GM21526 (cell line): ENCODE results near the gene SPATA20.

ENCODE experiments used
- ATAC-seq: cut with Tn5 transposase; IDR thresholded peaks from one replicate; pipeline ENCODE4 v1.9.1; 2021; ENCODE audit warnings: moderate library complexity; ENCODE audit not compliant: unreplicated experiment, low FRiP score

The SPATA20 gene

GRCh38 chr17:50519141-50519834, 27.7 kb upstream of the SPATA20 start:
- ATAC-seq, result no peak

GRCh38 chr17:50520483-50520882, 26.5 kb upstream of the SPATA20 start:
- ATAC-seq, result no peak

GRCh38 chr17:50521514-50521913, 25.5 kb upstream of the SPATA20 start:
- ATAC-seq, result no peak

- no peak for ATAC-seq
Observed at GRCh38 chr17:50522766-50523165, 24.2 kb upstream of the SPATA20 start.

GRCh38 chr17:50523208-50523607, 23.8 kb upstream of the SPATA20 start:
- no peak for ATAC-seq

- no peak for ATAC-seq
Observed at GRCh38 chr17:50524838-50525237, 22.1 kb upstream of the SPATA20 start.

- ATAC-seq, result no peak
Observed at GRCh38 chr17:50527155-50527762, 19.7 kb upstream of the SPATA20 start.

GRCh38 chr17:50527949-50528474, 19.0 kb upstream of the SPATA20 start:
- ATAC-seq, result no peak

- ATAC-seq, result no peak
Observed at GRCh38 chr17:50529849-50530248, 17.1 kb upstream of the SPATA20 start.

GRCh38 chr17:50531428-50532025, 15.4 kb upstream of the SPATA20 start:
- ATAC-seq, result no peak

- no peak for ATAC-seq
Observed at GRCh38 chr17:50532452-50533024, 14.4 kb upstream of the SPATA20 start, which contains the start of gene EPN3. Gene EPN3, plus strand, starts transcription at chr17:50532735. Its CDS starts 3,822 bp downstream, at chr17:50536557.

- no peak for ATAC-seq
Observed at GRCh38 chr17:50533185-50533584, 13.8 kb upstream of the SPATA20 start.

- no peak for ATAC-seq
Observed at GRCh38 chr17:50533720-50534148, 13.2 kb upstream of the SPATA20 start.

GRCh38 chr17:50534222-50534978, 12.6 kb upstream of the SPATA20 start:
- no peak for ATAC-seq

- ATAC-seq, result no peak
Observed at GRCh38 chr17:50534979-50535326, 12.0 kb upstream of the SPATA20 start.

- ATAC-seq, result no peak
Observed at GRCh38 chr17:50535407-50535806, 11.6 kb upstream of the SPATA20 start.

- ATAC-seq, result no peak
Observed at GRCh38 chr17:50536683-50537646, 10.0 kb upstream of the SPATA20 start.

GRCh38 chr17:50537721-50538548, 9.0 kb upstream of the SPATA20 start:
- no peak for ATAC-seq
